Endothelial cell of hepatic sinusoid (primary cell): Measurements from ENCODE around the gene INTU.
"Not testable (repeated sequence)": the region's sequence is repeated elsewhere in the genome, so short reads cannot be mapped to it uniquely, and the experiment has no call there.

Source experiments
- in situ Hi-C: cut with HindIII; loops from 2 replicates; pipeline ENCODE4 v1.10.0; 2017; ENCODE audit warnings: low sequenced_read_pairs

INTU gene

DNA sequence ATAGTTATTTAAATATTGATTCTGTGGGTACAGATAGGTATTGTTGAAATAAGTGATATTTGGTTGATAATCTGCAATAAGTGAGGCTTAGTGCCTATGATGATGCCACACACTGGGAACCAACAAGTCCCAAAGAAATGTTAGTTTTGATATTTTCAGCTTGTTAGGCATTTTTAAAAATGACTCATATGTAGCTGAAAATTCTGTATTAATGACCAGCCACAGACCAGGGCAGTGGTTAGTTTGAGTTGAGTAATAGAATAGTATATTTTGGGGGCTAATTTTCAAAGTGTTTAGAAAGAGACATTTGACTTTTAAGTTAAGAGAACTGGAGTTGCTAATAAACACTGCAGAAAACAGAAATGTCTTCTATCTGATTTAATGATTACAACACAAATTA lies 9.4 kb downstream of the INTU start:
- in situ Hi-C loops = no loop called here

DNA sequence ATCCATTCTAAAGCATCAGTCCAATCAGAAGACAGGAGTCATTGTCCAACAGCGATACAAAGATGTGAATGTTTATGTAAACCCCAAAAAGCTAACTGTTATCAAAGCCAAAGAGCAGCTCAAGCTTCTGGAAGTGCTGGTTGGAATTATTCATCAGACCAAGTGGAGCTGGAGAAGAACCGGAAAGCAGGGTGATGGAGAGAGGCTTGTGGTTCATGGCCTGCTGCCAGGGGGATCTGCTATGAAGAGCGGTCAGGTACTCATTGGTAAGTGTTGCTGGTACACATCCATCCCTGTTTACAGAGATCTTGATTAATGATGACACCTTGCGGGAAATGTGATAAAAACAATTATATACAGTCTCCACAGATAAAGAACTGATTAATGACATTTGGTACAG lies 11.0 kb downstream of the INTU start:
- in situ Hi-C loops = no loop called here

DNA sequence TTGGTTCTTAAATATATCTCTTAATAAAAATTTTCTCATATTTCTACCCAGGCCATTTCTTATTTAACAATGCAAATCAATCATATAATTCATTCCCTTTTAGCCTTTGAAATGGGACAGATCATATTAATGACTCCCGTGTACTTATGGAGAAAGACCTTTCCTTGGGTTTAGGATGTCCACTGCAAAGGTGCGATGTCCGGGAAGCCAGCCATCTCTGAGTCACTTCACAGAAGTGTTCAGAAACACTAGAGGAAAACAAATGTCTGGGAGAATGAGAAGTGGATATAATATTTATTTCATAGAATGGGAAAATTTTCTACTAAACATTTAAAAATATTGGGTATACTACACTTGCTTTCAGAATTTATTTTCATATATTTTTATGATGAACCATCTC lies 15.3 kb downstream of the INTU start:
- in situ Hi-C loops = no loop called here

DNA sequence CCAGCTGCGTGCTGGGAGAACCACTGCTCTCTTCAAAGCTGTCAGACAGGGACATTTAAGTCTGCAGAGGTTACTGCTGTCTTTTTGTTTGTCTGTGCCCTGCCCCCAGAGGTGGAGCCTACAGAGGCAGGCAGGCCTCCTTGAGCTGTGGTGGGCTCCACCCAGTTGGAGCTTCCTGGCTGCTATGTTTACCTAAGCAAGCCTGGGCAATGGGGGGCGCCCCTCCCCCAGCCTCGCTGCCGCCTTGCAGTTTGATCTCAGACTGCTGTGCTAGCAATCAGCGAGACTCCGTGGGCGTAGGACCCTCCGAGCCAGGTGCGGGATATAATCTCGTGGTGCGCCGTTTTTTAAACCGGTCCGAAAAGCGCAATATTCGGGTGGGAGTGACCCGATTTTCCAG lies 22.8 kb downstream of the INTU start:
- in situ Hi-C loops = not testable (repeated sequence)

DNA sequence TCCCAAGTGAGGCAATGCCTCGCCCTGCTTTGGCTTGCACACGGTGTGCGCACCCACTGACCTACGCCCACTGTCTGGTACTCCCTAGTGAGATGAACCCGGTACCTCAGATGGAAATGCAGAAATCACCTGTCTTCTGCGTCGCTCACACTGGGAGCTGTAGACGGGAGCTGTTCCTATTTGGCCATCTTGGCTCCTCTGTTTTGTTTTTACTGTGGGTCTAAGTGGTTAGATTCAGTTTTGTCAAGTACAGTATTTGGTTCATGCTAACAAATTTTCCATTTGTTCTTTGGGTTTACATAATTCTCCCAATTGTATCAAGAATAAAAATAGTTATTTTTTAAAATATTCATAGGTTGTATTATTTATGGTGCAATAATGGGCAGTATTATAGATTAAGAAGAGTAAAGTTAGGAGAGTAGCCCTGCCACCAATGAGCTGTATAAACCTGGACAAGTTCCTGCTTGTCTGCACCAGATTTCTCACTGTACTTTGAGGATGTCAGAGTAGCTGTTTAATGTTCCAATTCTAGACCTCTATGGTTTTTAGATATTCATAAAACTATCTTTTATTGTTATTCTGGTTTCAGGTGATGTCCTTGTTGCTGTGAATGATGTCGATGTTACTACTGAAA lies 23.4 kb downstream of the INTU start:
- in situ Hi-C loops = no loop called here

DNA sequence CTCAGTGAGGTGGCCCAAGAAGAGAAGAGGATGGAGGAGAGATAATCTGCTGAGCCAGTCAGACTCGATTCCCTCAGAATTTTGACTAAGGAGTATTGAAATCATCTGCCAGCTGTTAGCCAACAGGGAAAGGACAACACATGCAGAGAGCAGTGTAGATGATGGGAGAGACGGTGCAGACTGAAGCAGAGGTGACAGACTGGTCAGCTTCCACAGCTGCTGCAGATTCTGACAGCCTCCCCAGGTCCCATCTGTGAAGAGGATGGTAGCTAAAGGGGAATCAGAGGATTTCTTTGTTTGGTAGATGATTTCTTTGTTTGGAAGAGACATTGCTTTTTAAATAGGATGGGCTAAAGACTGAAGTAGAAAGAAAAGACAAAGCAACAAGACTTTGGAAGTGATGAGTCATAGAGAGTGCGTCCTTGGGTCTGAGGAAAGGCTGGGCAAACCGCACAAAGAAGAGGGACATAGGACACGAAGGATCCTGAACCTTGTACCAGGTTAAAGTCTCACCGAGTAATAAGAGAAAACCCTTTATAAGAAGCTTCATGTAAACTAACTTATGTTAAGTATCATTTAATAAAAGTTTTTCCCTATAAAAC lies 27.6 kb downstream of the INTU start:
- in situ Hi-C loops = no loop called here

DNA sequence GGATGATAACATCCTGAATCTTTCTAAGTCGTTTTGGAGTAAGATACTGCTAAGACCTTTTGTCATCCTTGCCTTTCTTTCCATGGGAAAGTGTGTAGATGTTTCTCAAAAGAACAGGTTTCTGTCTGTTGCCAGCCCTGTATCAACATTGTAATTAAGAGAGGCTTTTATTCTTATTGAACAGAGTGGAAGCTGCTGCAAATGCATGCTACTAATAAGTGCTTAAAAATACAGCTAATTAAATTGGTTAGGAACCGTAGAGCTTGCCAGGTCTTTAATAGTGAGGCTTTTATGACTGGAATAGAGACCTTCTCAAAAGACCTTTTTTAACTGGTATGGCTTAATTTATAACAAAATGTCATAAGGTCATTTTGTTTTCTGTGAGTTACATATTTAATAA lies 34.4 kb downstream of the INTU start:
- in situ Hi-C loops = no loop called here

DNA sequence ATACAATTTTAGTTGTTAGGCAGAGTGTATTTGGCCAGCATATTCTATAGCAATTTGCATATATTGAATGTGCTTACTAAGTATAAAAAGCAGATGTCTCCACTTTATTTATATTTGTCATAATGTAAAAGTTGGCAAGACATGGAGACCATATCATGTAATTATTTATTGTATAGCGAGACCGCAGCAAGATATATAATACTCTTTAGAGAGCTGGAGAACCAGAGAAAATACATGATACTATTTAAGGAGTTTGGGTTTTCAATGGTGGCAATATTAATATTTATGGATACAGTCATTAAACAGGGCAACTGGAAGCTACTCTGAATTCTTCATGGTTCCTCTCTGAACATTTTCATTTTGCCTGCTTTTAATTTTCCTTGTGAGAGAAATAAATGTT lies 35.0 kb downstream of the INTU start:
- in situ Hi-C loops = no loop called here

DNA sequence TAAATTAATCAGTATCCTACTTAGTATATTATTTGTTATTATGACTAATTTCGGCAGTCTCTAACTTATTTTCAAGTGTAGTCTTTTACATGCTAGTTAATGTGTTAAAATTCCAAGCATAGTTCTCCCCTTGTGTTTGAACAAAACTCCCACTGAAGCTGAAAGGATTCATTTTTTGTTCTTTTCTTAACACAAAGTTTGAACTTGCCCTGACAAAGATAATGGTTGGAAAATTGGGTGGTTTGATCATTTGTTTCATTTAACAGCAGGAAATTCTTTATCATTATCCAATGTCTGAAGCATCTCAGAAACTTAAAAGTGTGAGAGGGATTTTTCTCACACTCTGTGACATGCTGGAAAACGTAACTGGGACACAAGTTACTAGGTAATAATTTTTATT lies 36.0 kb downstream of the INTU start:
- in situ Hi-C loops = no loop called here

DNA sequence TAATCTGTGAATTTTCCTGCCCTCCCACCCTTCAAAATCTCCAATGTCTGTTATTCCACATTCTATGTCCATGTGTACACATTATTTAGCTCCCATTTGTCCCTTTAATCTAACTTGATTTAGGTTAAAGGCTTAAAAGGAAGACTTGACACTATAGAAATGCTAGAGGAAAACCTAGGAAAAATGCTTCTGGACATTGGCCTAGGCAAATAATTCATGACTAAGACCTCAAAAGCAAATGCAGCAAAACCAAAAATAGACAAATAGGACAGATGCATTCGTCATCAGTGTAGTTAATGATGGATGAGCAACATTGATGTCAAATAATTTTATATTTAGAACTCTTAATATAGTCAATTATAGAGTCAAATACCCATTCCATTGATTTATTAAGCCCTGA lies 36.9 kb downstream of the INTU start:
- in situ Hi-C loops = no loop called here

DNA sequence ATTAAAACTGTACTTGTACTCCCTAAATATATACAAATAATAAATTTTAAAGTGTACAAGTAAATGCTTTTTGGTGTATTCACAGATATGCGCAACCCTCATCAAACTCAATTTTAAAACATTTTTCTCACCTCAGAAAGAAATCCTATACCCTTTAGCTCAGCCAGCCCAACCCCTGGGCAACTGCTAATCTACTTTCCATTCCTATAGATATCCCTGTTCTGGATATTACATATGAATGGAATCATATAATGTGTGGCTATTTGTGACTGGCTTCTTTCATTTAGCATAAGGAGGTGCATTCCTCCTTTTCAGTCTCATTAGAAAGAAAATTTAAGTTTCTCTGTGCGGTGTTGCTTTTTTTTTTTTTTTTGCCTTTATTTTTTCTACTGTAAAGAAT lies 39.4 kb downstream of the INTU start:
- in situ Hi-C loops = no loop called here

DNA sequence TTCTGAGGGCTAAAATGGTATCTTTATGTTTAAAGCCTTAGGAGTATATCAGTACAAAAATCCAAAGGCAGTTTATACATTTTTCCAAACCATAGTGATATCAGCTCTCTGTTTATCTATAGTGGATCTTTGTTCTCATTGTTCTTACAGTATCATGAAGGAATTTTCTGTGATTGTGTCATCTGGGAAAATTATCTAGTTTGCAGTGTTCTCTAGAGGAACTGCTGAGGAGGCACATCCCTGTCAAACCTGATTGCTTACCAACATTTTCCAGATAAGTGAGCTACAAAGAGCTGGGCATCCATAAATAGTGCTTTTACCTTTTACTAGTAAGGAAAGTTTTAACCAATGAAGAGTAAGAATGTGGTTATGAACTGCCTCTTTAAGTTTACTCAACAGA lies 52.5 kb downstream of the INTU start:
- in situ Hi-C loops = no loop called here

DNA sequence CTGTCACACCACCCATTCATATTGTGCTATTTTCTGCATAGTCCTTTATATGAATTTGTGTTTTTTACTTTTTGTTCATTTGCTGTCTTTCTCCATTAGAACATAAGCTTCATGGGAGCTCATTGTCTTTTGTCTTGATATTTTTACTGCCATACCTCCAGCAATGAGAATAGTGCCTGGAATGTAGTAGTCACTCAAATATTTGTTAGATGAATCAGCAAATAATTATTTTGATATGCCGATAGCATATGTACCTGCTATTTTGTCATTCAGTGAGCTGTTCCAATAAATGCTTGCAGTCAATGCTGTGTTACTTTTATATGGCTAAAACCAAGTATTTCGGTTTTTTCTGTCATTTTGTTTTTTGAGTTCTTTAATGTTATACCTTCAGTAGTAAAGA lies 53.9 kb downstream of the INTU start:
- in situ Hi-C loops = no loop called here

DNA sequence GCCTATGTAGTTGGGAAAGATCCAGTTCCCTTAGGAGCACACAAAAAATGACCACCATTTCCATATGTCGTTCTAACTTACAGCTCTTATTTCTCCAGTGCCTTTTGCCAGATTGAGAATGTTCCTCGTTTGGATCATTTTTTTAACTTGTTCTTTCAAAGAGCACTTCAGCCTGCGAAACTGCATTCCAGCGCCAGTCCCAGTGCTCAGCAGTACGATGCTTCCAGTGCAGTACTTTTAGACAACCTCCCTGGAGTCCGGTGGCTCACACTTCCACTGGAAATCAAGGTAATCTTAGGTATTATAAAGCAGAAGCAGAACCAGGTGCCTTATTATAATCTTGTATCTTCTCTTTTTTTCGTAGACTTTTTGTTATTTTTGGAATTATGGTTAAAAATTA lies 54.8 kb downstream of the INTU start:
- in situ Hi-C loops = no loop called here

DNA sequence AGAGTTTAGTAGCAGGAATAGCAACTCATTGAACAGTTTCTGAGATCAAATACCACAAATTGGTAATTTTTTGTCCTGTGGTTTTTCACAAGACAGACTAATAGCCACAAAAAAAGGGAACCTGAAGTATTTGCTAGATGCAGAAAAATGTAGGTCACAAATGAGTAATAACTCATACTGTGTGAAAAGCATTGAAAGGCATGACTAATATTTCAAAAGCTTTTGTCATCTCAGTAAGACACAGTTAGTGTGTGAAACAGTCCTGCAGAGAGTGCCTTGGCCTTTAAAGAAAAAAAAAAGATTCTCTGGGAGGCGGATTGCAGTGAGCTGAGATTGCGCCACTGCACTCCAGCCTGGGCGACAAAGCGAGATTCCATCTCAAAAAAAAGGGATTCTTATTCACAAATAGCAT lies 66.0 kb downstream of the INTU start:
- in situ Hi-C loops = no loop called here

DNA sequence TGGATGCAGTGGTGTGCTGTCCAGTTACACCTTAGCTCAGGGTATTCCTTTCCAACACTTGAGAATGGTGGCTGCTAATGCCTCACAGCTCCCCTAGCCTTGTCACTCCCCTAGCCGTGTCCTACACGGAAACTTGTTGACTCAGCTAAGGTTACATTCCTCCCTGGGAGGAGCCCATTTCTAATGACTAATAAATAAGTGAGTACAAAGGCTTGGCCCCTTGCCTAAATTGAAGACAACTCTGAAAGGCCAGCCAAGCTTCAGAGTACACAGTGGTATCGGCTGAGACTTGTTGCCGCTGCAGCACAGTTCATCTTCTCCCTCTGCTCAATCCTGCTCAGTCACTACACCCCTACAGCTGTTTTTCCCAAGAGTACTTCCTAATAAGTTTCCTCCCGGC lies 76.2 kb downstream of the INTU start:
- in situ Hi-C loops = no loop called here

DNA sequence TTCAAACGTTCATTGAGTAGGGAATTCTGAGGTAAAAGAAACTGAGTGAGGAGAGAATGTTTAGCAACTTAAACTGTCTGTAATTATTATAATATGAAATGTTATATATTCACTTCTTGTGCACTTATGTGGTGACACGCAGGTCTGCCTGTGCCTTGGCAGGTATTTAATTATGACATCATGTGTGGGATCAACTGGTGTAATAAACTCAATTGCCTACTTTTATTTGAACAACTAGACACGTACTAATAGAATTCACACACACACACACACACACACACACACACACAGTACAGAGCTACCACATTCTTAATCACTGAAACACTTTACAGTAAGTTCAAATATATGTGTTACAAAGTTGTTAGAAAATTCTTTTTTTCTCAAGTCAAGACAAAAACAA lies 76.7 kb downstream of the INTU start:
- in situ Hi-C loops = no loop called here

DNA sequence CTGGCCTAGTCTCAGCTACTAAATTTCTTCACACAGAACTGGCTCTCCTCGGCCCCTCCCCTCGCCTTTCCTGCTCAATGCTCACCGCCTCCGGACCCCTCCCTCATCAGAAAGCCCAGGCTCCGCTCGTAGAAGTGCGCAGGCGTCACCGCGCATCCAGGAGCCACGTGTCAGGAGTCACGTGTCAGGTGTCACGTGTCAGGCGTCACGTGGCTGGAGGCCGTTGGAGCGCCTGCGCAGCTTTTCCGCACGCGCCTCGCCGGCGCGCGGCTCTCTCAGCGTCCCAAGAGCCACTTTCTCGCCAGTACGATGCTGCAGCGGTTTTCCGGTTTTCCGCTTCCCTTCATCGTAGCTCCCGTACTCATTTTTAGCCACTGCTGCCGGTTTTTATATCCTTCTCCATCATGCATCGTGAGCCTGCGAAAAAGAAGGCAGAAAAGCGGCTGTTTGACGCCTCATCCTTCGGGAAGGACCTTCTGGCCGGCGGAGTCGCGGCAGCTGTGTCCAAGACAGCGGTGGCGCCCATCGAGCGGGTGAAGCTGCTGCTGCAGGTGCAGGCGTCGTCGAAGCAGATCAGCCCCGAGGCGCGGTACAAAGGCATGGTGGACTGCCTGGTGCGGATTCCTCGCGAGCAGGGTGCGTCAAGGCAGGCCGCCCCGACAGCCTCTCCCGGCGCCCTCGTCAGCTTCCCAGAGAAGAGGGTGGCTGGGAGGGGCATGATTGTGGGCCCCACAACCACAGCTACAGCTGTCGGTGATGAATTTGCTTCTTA lies 97.6 kb downstream of the INTU start, which contains the start of gene SLC25A31:
TSS of gene SLC25A31 (plus strand) at position 259 of the 772 bp plus-strand sequence. CDS start at position 405, 146 bp downstream.
- in situ Hi-C loops = no loop called here

DNA sequence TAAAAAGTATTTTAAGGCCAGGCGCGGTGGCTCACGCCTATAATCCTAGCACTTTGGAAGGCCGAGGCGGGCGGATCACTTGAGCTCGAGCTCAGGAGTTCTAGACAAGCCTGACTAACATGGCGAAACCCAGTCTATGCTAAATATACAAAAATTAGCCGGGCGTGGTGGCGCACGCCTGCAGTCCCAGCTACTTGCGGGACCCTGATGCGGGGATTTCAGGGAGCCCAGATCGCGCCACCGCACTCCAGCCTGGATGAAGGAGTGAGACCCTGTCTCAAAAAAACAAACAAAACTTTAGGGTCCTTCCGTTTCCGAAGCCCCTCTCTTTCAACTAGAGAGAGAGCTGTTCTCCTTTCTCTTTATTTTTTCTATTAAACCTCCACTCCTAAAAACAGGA lies 98.6 kb downstream of the INTU start:
- in situ Hi-C loops = no loop called here

DNA sequence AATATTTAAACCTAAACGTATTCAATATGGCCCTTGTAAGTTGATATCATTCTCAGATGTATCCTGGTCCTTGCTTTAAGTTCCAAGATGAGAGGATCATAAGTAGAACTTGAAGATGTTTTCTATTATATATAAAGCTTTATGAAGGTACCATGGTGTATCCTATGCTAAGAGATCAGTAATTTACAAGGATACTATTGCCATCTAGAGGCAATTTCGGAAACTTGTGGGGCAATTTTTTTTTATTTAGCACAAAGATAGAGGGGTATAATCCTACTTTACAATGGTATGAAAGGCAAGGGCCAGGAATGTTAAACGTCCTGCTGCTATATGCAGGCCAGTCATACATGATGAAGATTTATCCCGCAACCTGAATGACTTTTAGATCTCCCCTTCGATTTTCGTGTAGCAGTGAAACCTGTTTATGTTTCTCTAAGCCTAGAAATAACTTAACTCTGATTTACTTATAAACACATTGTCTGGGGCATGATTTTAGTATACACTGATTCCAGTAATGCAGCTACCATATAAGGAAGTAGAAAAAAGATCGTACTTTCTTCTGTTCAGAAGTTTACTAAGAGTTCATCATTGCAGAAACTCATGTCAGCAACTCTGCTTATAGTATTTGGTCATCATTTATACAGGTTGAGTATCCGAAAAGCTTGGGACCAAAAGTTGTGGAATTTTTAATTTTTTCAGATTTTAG lies 100.0 kb downstream of the INTU start:
- in situ Hi-C loops = no loop called here

DNA sequence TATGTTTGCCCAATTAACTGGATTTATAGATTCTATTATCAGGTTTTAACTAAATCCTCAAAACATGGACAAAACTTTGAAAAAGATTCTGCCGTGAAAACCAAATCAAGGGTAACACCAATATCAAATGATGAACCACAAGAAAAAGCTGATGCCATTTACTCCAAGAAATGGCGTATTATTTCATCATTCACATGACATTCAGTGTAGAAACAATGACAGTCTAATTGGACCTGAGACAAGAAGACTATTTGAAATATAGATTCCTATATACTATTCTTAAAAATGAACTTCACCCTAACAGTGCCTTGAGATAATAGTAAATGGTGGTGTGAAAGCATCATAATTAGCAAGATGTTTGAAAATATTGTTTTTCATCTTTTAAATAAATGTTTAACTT lies 102.2 kb downstream of the INTU start:
- in situ Hi-C loops = no loop called here

DNA sequence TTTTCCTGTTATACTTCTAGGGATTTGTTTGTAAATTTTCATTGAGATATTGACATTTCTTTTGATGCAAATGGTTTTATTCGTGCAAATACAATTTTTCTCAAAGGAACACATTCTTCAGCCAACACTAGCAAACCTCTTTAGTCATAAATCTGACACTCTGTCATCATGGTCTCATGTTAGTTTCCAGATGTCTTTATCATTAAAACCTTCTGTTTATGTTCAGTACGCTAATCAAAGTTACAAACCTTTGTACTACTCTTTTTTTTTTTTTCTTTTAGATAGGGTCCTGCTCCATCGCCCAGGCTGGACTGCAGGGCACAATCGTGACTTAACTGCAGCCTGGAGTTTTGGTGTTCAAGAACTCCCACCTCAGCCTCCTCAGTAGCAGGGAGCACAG lies 104.5 kb downstream of the INTU start:
- in situ Hi-C loops = no loop called here
